Nucleus accumbens (tissue), 56 donors: ENCODE measurements around the gene CEP131.

Source experiments
- DNase-seq, 56 donors: peaks; one replicate each; lab custom pipeline; 2025; lab: John Stamatoyannopoulos, UW

The CEP131 gene

GRCh38 chr17:81190591-81190990, 32.2 kb downstream of the CEP131 start:
- no peak for DNase-seq

- peak in 22 of 56 donors; percentile 0 to 53 (median 22) for DNase-seq
Measured at GRCh38 chr17:81189670-81190530, 32.9 kb downstream of the CEP131 start.

GRCh38 chr17:81189016-81189415, 33.7 kb downstream of the CEP131 start:
- DNase-seq: no peak

GRCh38 chr17:81188491-81188840, 34.3 kb downstream of the CEP131 start:
- DNase-seq: no peak

DNA sequence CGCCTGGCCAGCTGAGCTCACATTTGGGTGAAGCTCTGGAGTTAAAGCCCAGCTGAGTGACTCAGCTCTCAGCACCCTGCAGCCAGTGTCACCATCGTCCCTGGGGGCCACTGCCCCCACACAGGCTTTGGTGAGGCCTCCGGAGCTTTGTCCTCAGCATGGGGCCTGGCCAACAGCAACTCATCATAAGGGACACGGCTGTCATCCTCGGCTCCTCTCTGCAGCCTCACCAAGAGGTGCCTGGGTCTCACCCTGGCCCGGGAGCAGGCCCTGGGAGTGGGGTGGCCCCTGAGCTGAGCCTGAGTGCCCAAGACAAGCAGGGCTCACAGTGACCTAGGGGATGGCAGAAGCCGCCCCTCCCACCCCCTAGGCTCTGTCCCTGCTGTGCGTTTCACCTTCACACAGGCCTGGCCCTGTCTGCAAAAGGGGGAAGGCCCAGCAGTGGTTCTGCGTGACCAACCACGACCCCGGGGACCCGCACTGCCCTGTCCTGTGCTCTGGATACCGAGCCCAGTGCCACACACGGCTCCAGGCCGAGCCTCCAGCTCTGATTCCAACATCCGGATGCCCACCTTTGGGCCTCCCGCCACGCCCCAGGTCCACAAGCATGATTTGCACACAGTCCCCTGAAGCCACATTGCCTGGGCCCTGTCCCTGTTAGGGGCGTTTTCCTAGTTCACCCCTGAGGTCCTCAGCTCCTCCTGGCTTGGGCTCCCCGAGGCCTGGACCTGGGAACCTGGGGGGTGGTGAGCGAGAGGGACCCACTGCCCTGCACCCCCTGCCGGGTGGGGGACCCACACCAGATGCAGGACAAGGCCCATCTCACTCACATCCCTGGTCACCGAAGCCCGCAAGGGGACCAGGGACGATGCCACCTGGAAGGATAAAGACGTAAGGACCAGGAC, 34.9 kb downstream of the CEP131 start:
- no peak for DNase-seq

DNA sequence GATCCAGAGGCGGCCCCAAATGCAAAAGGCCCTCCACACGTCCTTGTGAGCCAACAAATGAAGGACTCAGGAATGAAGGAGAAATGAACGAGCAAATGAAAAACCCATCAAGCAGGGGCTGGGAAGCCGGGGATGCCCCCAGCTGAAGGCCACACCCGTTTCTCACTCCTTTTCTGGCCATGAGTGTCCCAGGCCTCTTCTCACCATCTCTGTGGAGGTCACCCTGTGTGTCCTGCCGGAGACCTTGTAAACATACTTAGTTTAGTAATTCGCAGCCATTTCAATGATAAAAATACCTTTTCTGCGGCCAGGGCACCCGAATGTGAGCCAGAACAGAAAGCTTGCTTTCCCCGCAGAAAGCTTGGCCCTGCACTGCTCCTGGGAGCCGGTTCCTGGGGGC, 35.6 kb downstream of the CEP131 start:
- no peak for DNase-seq

GRCh38 chr17:81186203-81186602, 36.6 kb downstream of the CEP131 start:
- DNase-seq: no peak

GRCh38 chr17:81184555-81184954, 38.2 kb downstream of the CEP131 start:
- no peak for DNase-seq

DNA sequence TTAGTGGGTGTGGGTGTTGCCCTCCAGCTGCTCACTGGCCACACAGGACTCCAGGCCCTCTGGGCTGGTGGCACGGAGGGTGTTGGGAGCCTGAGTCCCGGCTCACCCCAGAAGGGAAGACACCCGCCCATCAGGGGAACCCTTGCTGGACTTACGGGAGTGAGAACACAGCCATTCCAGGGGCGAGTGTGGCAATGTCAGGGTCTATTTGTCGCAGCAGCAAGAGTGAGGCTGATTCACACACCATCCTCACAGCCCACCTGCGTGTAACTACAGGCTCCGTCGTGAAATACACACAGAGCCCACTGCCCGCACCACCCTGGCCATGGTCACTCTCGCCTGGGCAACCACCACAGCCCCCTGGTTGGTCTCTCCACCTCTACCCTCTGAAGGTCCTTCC, 39.0 kb downstream of the CEP131 start:
- no peak for DNase-seq

DNA sequence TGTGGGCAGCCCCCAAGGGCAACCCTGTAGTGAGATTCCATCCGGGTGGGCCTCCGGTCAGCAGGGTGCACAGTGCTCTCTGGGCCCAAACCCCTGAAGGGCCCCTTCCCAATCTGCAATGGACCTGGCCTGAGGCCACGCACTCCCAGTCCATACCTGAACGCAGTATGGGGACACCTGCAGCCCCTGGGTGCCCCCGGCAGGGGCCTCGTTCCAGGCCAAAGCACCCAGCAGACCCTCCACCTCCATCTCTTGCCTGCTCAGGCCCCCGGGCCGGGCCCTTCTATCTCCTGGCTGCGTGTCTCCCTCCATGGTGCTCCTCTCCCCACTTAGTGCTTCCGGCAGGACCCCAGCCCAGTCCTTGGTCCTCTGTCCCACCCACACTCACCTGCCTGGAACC, 39.4 kb downstream of the CEP131 start:
- DNase-seq: no peak

- DNase-seq: no peak
Measured at GRCh38 chr17:81182596-81182995, 40.2 kb downstream of the CEP131 start.

DNA sequence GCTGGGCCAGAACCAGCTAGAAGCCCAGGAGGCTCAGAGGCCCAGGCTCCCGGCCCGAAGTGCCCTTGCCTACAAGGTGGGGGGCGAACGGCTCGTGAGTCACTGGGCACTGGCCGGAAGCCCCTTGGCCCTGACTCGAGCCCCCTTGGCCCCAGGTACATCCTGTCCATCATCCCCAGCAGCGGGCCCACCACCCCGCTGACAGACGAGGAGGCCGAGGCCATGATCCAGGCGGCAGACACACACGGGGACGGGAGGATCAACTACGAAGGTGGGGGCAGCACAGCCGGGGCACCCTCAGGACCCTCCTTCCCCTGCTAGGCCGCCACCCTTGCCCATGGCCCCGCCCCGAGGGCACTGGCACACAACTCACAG, 41.0 kb downstream of the CEP131 start:
- DNase-seq: no peak

- no peak for DNase-seq
Measured at GRCh38 chr17:81180836-81181810, 41.6 kb downstream of the CEP131 start.

- DNase-seq: no peak
Measured at GRCh38 chr17:81179861-81180260, 42.9 kb downstream of the CEP131 start.

DNA sequence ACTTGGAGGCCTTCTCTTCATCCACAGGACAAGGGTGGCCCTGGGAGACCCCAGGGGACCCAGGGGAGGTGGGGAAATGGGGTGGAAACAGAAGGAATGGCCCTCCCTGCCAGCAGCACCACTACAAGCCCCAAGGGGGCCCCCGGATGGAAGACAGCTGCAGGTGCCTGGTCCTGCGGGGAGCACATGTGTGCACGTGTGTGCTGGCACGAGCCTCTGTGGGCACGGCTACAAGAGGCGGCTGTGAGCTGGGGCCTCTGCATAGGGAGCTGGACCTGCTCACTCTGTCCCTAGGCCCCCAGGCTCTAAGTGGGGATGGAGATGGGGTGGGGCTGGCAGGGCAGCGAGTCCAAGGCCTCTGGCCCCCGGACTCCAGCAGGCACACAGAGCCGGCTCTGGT, 43.5 kb downstream of the CEP131 start:
- DNase-seq: no peak

GRCh38 chr17:81178136-81179091, 44.4 kb downstream of the CEP131 start:
- no peak for DNase-seq

DNA sequence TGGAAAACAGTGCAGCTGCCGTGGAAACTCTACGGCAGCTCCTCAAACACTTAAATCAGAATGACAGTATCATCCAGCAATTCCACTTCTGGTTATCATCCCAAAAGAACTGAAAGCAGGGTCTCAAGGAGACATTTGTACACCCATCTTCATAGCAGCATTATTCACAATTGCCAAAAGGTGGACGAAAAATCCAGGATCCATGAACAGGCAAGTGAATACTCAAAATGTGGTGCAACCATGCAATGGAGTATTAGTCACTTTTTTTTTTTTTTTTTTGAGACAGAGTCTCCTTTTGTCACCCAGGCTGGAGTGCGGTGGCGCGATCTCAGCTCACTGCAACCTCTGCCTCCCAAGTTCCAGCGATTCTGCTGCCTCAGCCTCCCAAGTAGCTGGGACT, 46.1 kb downstream of the CEP131 start:
- DNase-seq: no peak

- no peak for DNase-seq
Measured at GRCh38 chr17:81173762-81174155, 49.0 kb downstream of the CEP131 start.

- DNase-seq: no peak
Measured at GRCh38 chr17:81173052-81173761, 49.6 kb downstream of the CEP131 start.
